Activated B cell treated with CpG ODN at 0.5 μM for 24 hours (primary cell): ENCODE data around the gene CGGBP1. TPM values are rescaled to one million over a fixed set of nuclear protein-coding genes. Genes with fewer than 3 reads are reported as not detected.

ENCODE experiments used
- ATAC-seq: fragments of 200-7000 bp; cut with Tn5 transposase; one replicate; pipeline ENCODE4 v1.10.0; 2021; ENCODE audit warnings: low read depth, mild to moderate bottlenecking, moderate library complexity
- CTCF ChIA-PET: fragments of 350-600 bp; sonication (Branson Sonifier 250); formaldehyde crosslinking; loops from one replicate; lab custom pipeline; 2021; ENCODE audit warnings: antibody characterized with exemption; lab: Charles Lee
- POLR2A ChIA-PET: fragments of 350-600 bp; sonication (Branson Sonifier 250); formaldehyde crosslinking; loops from one replicate; lab custom pipeline; 2021; ENCODE audit warnings: antibody characterized with exemption; lab: Charles Lee
- DNase-seq: peaks from one replicate; pipeline ENCODE4 v3.0.0; 2022
- H3K27ac Mint-ChIP-seq: one replicate; pipeline ENCODE4 v1.8.0; 2020; ENCODE audit warnings: mixed read lengths
- H3K27me3 Mint-ChIP-seq: one replicate; pipeline ENCODE4 v1.8.0; 2021; ENCODE audit warnings: mixed read lengths
- H3K36me3 Mint-ChIP-seq: one replicate; pipeline ENCODE4 v1.8.0; 2021; ENCODE audit warnings: low read depth, mixed read lengths
- H3K4me1 Mint-ChIP-seq: one replicate; pipeline ENCODE4 v1.8.0; 2021; ENCODE audit warnings: mixed read lengths
- H3K4me3 Mint-ChIP-seq: one replicate; pipeline ENCODE4 v1.8.0; 2020; ENCODE audit warnings: mild to moderate bottlenecking, mixed read lengths
- H3K9me3 Mint-ChIP-seq: one replicate; pipeline ENCODE4 v1.8.0; 2020; ENCODE audit warnings: mixed read lengths
- intact Hi-C: fragments of 100-400 bp; cut with micrococcal nuclease; formaldehyde crosslinking; loops from one replicate; pipeline ENCODE4 v1.15.1; 2024
- total RNA-seq: library from RNA; stranded (reverse); gene quantifications from 2 replicates; pipeline ENCODE4 v1.2.3, GENCODE V29; 2022
- TF ChIP-seq, protein P1 (sequence below): fragments of 200-600 bp; IDR thresholded peaks from one replicate; pipeline ENCODE4 v1.8.0; 2022; ENCODE audit warnings: antibody characterized with exemption, mild to moderate bottlenecking

CGGBP1 gene
- total RNA-seq, 1 donor from 2014 or later, result 90.8 TPM

GRCh38 chr3:88033079-88033478 is 25.7 kb downstream of the CGGBP1 start:
- CTCF ChIA-PET, result interaction anchor here (1.2 kb wide), 1 partner anchor 80 kb away, joined by 5 read pairs; no protein-coding TSS in a partner anchor

GRCh38 chr3:88032245-88032644 is 26.6 kb downstream of the CGGBP1 start:
- POLR2A ChIA-PET, result interaction anchor here (0.6 to 2.3 kb wide), 4 partner anchors 25 to 118 kb away, joined by 4 to 28 read pairs (median 10); partner anchors contain the start of genes C3orf38, CGGBP1 and ZNF654

More at GRCh38 chr3:88033079-88033478, 25.7 kb downstream of the CGGBP1 start:
- POLR2A ChIA-PET, result interaction anchor here (2.1 kb wide), 1 partner anchor 117 kb away, joined by 16 read pairs; the partner anchor contains the start of gene C3orf38
- intact Hi-C loops, result no loop called here
- H3K4me1 Mint-ChIP-seq, result peaks cover 41% of the 10 kb centered on the region
- H3K9me3 Mint-ChIP-seq, result no peaks in the 10 kb centered on the region
- no peak for ATAC-seq
- no peak overlapping the region for H3K4me3 Mint-ChIP-seq
- no peak for DNase-seq
- H3K36me3 Mint-ChIP-seq, result no peaks in the 10 kb centered on the region
- TF ChIP-seq, protein P1, sequence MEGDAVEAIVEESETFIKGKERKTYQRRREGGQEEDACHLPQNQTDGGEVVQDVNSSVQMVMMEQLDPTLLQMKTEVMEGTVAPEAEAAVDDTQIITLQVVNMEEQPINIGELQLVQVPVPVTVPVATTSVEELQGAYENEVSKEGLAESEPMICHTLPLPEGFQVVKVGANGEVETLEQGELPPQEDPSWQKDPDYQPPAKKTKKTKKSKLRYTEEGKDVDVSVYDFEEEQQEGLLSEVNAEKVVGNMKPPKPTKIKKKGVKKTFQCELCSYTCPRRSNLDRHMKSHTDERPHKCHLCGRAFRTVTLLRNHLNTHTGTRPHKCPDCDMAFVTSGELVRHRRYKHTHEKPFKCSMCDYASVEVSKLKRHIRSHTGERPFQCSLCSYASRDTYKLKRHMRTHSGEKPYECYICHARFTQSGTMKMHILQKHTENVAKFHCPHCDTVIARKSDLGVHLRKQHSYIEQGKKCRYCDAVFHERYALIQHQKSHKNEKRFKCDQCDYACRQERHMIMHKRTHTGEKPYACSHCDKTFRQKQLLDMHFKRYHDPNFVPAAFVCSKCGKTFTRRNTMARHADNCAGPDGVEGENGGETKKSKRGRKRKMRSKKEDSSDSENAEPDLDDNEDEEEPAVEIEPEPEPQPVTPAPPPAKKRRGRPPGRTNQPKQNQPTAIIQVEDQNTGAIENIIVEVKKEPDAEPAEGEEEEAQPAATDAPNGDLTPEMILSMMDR, result no peak
- H3K27me3 Mint-ChIP-seq, result no peaks in the 10 kb centered on the region
- H3K27ac Mint-ChIP-seq, result no peak overlapping the region

DNA sequence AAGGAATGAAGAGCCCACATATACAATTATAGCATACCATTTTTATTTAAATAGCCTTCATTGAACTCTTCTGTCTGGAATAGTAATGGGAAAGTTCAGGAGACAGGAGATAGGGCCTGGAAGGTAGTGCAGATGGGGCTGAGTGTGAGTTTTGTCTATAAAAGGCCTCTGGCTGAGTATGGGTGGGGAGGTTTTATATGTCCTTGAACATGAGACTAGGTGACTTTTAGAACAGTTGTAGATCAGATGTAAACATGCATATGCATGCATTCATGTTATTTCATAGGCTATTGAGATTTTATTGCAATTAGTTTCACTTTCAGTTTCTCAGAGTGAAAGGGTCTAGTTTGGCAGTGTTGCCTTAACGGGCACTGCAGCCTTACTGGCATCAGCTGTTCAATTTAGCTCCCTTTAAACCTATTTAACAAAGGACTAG is 27.1 kb downstream of the CGGBP1 start:
- ChIA-PET CTCF (no interaction called here), POLR2A (interaction anchor here (1.5 to 2.3 kb wide), 3 partner anchors 25 to 118 kb away, joined by 4 to 28 read pairs (median 16); partner anchors contain the start of genes C3orf38, CGGBP1 and ZNF654)
- H3K9me3 Mint-ChIP-seq, result no peaks in the 10 kb centered on the region
- intact Hi-C loops, result loop anchor here (1.0 kb wide), 2 partner anchors 28 to 118 kb away; partner anchors contain the start of genes C3orf38, CGGBP1 and ZNF654
- DNase-seq (no peak), ATAC-seq (peak; percentile 89)
- no peaks in the 10 kb centered on the region for H3K36me3 Mint-ChIP-seq
- peaks cover 41% of the 10 kb centered on the region for H3K4me1 Mint-ChIP-seq
- no peaks in the 10 kb centered on the region for H3K27me3 Mint-ChIP-seq
- TF ChIP-seq, protein P1, result no peak
- peak overlapping the region; percentile 81 for H3K27ac Mint-ChIP-seq
- peak overlapping the region; percentile 84 for H3K4me3 Mint-ChIP-seq

More at GRCh38 chr3:88032245-88032644, 26.6 kb downstream of the CGGBP1 start:
- CTCF ChIA-PET, result interaction anchor here (0.8 to 1.2 kb wide), 2 partner anchors 26 to 81 kb away, joined by 3 to 5 read pairs; no protein-coding TSS in a partner anchor
- intact Hi-C loops, result loop anchor here (1.0 kb wide), 1 partner anchor 27 kb away; the partner anchor contains the start of genes CGGBP1 and ZNF654
- peak overlapping the region; percentile 84 for H3K4me3 Mint-ChIP-seq
- TF ChIP-seq, protein P1, result no peak
- H3K4me1 Mint-ChIP-seq, result peaks cover 41% of the 10 kb centered on the region
- no peaks in the 10 kb centered on the region for H3K36me3 Mint-ChIP-seq
- DNase-seq, result no peak
- H3K9me3 Mint-ChIP-seq, result no peaks in the 10 kb centered on the region
- H3K27me3 Mint-ChIP-seq, result no peaks in the 10 kb centered on the region
- no peak for ATAC-seq
- peak overlapping the region; percentile 81 for H3K27ac Mint-ChIP-seq

DNA sequence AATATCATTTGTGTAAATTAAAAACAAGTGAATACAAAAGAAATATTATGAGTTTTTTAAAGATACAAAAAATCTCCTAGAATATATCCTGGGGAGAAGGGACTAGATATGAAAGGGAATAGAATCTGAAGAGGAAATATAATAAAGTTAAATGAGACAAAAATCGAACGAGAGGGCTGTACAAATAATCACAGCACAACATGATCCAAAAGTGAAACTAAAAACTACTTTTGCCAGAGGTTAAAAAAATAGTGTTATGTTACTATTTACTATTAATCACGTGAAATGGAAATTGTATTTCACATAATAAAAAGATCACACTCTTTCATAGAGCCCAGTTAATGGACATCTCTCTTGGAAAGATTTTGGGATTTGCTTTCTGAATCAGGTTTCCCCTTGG is 28.6 kb downstream of the CGGBP1 start:
- ChIA-PET CTCF (no interaction called here), POLR2A (interaction anchor here (1.2 kb wide), 1 partner anchor 29 kb away, joined by 6 read pairs; the partner anchor contains the start of genes CGGBP1 and ZNF654)
- Mint-ChIP-seq H3K27ac (no peak overlapping the region), H3K27me3 (no peaks in the 10 kb centered on the region), H3K4me1 (peaks cover 41% of the 10 kb centered on the region), H3K9me3 (no peaks in the 10 kb centered on the region), H3K36me3 (no peaks in the 10 kb centered on the region), H3K4me3 (peak overlapping the region; percentile 52)
- DNase-seq (no peak), ATAC-seq (no peak)
- intact Hi-C loops, result no loop called here
- TF ChIP-seq, protein P1, result no peak

GRCh38 chr3:88028876-88029275 is 29.9 kb downstream of the CGGBP1 start:
- no peaks in the 10 kb centered on the region for H3K9me3 Mint-ChIP-seq
- no peak for DNase-seq
- H3K36me3 Mint-ChIP-seq, result no peaks in the 10 kb centered on the region
- POLR2A ChIA-PET, result interaction anchor here (1.0 to 1.2 kb wide), 2 partner anchors 30 kb away, joined by 3 to 6 read pairs; partner anchors contain the start of genes CGGBP1 and ZNF654
- CTCF ChIA-PET, result no interaction called here
- no peak for ATAC-seq
- no peak overlapping the region for H3K27ac Mint-ChIP-seq
- TF ChIP-seq, protein P1, result no peak
- peaks cover 32% of the 10 kb centered on the region for H3K4me1 Mint-ChIP-seq
- no peaks in the 10 kb centered on the region for H3K27me3 Mint-ChIP-seq
- H3K4me3 Mint-ChIP-seq, result no peak overlapping the region
- intact Hi-C loops, result no loop called here
